DLD1 (cell line): ENCODE measurements around the gene FHOD1.

Experiments
- in situ Hi-C: cut with HindIII; loops from 2 replicates; pipeline ENCODE4 v1.10.0; 2017; ENCODE audit warnings: low sequenced_read_pairs

Gene FHOD1

GRCh38 chr16:67179421-67180080 lies 67.7 kb downstream of the FHOD1 start:
- in situ Hi-C loops, result no loop called here
